Epithelial cell of esophagus (primary cell): ENCODE measurements around the gene TNRC6A.

Experiments used
- DNase-seq: peaks from one replicate; pipeline ENCODE4 v3.0.0; 2010; ENCODE audit warnings: low read depth
- H3K4me3 ChIP-seq: 2 replicates; pipeline ENCODE4 v1.5.1; 2011; ENCODE audit warnings: mild to moderate bottlenecking, low read length, control low read depth
- TF ChIP-seq, protein P1 (sequence below): IDR thresholded peaks from 2 replicates; pipeline ENCODE4 v1.5.1; 2011; ENCODE audit warnings: low read depth, mild to moderate bottlenecking, low read length, control low read depth, inconsistent platforms; ENCODE audit not compliant: insufficient read depth; ENCODE audit errors: missing control alignments

Gene TNRC6A

DNA sequence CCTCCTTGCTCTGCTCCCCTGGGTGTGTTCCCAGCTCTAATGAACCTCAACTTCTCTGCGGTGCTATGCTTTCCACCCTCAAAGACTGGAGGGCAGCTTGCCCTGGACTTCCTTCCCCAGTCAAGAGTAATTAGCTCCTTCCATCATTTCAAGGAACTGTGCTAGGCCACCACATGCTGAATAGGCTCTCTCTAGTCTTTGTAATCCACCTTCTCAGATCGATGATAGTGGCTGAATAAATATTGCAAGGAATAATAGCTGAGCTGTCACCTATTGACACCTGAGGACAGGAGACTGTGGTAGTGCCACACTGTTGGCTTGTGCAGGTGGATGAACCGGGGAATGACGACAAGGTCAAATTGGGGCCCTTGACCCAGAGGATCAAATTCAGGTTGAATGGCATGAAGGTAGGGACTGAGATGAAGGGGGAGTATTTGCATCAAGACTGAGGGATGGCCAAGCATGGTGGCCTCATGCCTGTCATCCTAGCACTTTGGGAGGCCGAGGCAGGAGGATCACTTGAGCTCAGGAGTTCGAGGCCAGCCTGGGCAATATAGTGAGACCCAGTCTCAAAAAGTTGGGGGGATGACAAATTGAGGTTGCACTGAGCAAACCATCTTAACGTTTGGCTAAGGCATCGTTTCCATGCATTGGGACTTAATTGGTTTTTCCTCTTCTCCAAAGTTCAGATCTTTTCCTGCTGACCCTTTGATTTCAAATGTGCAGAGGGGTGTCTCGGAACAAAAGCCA is 97.5 kb downstream of the TNRC6A start:
- H3K4me3 ChIP-seq = no peak overlapping the region
- TF ChIP-seq, protein P1, sequence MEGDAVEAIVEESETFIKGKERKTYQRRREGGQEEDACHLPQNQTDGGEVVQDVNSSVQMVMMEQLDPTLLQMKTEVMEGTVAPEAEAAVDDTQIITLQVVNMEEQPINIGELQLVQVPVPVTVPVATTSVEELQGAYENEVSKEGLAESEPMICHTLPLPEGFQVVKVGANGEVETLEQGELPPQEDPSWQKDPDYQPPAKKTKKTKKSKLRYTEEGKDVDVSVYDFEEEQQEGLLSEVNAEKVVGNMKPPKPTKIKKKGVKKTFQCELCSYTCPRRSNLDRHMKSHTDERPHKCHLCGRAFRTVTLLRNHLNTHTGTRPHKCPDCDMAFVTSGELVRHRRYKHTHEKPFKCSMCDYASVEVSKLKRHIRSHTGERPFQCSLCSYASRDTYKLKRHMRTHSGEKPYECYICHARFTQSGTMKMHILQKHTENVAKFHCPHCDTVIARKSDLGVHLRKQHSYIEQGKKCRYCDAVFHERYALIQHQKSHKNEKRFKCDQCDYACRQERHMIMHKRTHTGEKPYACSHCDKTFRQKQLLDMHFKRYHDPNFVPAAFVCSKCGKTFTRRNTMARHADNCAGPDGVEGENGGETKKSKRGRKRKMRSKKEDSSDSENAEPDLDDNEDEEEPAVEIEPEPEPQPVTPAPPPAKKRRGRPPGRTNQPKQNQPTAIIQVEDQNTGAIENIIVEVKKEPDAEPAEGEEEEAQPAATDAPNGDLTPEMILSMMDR = no peak
- no peak for DNase-seq

DNA sequence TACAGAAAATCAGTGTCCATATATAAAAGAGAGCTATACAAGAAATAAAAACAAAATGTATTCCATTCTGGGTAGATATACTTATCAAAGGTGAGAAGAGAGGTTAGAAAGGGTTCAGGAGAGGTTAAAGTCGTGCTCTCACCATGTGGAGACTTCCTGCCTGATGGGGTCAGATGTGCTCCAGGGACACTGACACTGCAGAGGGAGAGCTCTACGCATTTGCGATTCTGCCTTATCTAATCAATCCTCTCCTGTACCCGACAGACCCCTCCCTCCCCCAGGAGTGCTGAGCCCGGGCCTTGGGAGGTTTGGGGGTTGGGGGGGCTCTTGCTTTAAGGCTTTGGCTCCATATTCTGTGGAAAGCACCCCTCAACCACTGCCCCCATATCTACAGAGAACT is 99.7 kb downstream of the TNRC6A start:
- TF ChIP-seq, protein P1 = no peak
- no peak for DNase-seq

DNA sequence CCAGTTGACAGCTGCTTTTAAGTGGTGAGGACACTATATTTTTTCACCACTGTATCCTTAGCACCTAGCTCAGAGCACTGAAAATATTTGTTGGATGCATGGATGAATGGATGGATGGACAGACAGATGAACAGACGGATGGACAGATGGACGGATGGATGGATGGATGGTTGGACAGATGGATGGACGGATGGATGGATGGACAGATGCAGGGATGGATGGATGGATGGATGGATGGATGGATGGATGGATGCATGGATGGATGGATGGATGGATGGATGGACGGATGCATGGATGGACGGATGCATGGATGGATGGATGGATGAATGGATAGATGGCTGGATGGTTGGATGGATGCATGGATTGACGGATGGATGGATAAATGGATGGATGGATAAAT is 103.9 kb downstream of the TNRC6A start:
- TF ChIP-seq, protein P1 = no peak
- no peak for DNase-seq
- no peak overlapping the region for H3K4me3 ChIP-seq

More for the DNA sequence above, 99.7 kb downstream of the TNRC6A start:
- no peak overlapping the region for H3K4me3 ChIP-seq

DNA sequence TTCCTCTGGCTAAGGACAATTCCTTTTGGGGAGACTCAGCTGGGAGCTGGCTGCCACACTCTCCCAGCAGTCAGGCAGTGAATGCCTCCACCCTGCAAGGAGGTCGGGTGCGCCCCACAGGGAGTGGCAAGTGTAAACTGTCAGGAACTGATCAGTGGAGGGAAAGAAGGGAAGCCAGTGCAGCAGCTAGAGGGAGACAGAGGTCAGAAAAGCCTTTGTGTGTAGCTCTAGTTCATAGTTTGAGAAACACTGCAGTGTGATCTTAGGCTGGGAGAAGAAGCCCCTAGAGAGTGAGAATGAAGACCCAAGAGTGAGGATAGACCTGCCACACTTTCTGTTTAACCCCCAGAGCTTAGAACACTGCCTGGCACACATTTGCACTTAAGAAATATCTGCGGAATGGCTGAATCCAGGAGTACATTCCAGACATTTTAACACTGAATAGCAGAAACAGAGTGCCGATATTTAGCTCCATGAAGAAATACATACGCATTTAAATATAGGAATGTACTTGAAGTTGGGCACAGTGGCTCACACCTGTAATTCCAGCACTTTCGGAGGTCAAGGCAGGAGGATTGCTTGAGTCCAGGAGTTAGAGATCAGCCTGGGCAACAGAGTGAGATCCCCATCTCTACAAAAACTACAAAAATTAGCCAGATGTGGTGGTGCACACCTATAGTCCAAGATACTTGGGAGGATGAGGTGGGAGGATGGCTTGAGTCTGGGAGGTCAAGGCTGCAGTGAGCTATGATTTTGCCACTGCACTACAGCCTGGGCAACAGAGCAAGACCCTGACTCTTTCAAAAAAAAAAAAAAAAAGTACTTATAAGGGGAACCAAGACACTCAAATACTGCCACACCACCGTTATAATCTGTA is 105.2 kb downstream of the TNRC6A start:
- TF ChIP-seq, protein P1 = peak; percentile 77
- no peak overlapping the region for H3K4me3 ChIP-seq
- DNase-seq = peak; percentile 56

DNA sequence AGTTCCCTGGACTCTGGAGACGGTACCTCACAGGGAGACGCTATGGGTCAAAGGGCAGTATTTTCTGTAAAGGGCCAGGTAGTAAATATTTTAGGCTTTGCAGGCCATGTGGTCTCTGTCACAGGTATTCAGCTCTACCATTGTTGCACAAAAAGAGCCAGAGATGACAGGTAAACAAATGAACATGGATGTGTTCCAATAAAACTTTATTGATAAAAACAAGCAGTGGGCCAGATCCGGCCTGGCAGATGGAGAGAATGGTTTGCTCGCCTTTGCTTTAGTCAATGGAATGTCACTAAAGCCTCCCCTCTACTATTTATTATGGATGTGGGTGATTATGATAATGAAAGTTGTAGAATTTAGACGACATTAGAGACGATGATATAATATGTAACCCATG is 107.4 kb downstream of the TNRC6A start:
- no peak for DNase-seq
- TF ChIP-seq, protein P1 = no peak
- no peak overlapping the region for H3K4me3 ChIP-seq

DNA sequence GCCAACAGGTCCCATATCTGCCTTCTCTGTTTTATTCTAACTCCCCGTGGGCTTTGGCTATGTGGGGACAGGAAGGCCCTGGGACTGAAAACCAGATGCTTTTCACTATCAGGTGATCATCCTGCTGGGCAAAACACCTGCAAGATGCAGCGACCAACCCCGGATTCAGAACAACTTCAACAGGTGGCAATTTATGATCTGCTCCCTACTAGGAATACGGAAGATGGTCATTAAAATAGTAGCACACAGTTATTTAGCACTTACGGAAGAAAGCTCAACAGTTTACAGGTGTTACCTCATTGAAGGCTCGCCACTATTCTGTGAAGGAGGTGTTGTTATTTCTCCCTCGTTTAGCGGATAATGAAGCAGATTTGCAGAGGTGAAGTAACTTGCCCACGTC is 108.5 kb downstream of the TNRC6A start:
- TF ChIP-seq, protein P1 = no peak
- DNase-seq = no peak
- no peak overlapping the region for H3K4me3 ChIP-seq
